Hindlimb muscle (tissue), 1 donor: ENCODE data around the gene ZWINT. TPM values are rescaled to one million over a fixed set of nuclear protein-coding genes. Genes with fewer than 3 reads are reported as not detected.

Experiments
- DNase-seq: peaks from one replicate; pipeline ENCODE4 v3.0.0-alpha.2; 2013
- polyA plus RNA-seq: library from polyadenylated mRNA; unstranded; fragments of 120-200 nt; gene quantifications from one replicate; pipeline ENCODE4 v1.2.1, GENCODE V29; 2013; ENCODE audit not compliant: insufficient read length

ZWINT gene, protein sequence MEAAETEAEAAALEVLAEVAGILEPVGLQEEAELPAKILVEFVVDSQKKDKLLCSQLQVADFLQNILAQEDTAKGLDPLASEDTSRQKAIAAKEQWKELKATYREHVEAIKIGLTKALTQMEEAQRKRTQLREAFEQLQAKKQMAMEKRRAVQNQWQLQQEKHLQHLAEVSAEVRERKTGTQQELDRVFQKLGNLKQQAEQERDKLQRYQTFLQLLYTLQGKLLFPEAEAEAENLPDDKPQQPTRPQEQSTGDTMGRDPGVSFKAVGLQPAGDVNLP
- polyA plus RNA-seq, result 16.1 TPM

DNA sequence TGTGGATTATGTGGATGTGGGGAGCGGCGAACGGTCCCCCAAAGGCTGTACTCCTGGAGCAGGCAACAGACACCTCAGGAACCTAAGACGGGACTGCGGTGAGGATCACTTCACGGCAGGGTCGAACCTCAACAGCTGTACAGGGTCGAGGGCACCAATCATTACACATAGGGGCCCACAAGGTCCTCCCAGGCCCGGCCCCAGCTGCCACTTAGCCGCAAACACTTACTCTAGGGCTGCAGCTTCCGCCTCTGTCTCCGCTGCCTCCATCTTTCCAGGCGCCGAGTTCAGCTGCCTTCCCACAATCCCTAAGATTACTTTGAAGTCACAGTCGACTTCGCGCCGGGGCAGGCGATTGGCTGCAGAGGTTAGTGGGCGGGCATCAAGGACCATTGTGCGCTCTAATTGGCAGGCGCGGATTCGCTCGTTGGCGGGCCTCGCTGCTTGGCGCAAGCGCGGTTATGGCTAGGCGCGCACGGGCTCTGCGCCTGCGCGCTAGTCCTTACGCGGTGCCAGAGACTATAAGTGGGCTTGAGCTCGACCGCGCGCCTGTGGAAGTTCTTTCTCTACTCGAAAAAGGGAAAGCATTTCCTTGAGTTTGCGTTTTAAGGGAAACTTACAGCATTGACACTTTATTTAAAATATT lies at the start of gene ZWINT:
TSS of gene ZWINT (minus strand) at position 293 of the 646 bp plus-strand sequence. CDS start at position 270, 23 bp downstream.
- peak; percentile 97 for DNase-seq

DNA sequence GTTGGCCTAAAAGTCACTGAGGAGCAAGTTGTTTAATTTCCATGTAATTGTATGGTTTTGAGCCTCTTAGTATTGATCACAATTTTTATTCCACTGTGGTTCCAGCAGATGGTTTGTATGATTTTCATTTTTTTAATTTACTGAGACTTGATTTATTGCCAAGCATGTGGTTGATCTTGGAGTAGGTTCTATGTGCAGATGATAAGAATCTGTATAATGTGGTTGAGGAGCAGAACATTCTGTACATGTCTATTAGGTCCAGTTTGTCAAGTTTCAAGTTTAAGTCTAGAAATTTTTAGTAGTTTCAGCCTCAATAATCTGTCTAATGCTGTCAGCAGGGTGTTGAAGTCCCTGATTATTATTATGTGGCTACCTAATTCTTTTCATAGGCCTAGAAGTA lies 22.7 kb upstream of the ZWINT start:
- no peak for DNase-seq

DNA sequence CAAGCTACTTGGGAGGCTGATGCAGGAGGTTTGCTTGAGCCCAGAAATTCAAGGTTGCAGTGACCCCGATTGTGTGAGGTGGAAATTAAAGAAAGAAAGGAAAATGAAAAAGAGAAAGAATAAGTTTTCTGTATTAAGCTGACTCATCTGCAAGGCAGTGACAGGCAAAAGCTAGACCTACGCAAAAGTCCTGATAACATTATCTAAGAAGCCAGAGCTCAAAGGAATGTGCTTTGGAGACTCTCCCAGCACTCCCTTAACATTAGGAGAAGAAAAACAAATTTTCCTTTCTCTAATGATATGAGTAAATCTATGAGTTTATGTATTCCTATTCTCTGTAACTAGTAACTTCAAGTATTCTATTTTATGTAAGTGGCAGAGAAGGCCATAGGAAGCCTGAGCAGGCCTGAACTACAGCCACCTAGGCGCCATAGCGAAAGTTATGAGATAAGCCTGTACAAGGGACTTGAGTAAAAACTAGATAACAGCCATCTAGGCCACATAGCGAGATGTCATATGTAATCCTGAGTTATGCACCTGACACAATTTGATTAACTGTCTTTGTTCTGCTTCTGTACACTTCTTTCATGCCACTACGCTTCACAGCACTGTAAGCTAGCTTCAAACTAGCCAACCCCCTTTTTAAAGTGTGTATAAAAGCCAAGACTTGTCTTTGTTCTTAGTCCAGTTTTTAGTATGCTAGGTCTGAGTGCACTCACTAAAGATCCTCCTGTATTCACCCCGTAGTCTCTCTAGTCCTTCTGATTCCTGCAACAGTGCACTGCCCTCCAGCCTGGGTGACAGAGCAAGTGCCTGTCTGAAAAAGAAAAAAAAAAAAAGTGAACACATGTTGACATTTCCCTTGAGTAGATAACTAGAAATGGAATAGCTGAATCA lies 9.4 kb upstream of the ZWINT start:
- no peak for DNase-seq

DNA sequence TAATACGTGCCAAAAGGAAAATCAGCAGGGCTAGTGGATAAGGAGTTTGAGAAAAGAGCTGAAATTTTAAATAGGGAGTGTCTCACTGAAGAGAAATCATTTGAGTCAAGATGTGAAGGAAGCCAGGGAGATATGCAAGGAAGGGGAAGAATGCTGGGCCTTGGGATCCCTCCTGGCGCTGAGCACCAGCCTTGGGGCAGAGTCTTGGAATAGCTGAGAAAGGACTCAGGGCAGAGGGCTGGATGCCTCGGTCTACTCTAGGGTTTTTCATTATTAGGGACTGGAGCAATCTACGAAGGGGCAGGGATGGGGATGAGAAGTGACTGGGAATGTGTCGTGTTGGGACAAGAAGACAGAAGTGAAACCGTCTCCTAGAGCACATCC lies 484 bp downstream of the ZWINT start:
- DNase-seq, result no peak

DNA sequence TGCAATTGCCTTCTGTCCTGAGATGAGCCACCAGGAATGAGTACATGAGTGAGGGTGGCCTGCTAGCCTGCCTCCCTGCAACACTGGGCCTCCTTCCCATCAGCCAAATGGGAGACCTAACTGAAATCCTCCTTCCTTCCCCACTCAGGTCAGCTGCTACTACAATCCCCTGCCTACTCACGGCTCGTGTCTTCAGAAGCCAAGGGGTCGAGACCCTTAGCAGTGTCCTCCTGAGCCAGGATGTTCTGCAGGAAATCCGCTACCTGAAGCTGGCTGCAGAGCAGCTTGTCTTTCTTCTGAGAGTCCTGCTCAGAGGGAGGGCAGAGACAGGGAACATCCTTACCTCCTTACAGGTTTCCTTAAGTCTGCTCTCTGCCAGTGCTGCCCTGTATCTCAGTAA lies 1.2 kb downstream of the ZWINT start:
- no peak for DNase-seq

DNA sequence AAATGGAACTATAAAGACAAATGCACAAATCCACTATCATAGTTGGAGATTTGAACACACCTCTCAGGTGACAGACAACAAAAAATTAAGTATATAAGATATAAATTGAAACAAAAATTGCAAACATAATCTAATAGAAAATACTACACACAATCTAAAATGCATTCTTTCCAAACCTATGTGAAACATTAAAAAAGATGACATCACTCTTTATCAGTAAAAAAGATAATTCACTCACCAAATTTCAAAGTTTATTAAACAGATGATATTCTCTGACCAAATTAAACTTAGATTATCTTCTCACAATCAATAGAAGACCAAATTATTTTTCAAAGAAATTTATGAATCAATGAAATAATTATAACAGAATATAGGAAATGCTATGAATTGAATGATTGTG lies 4.0 kb downstream of the ZWINT start:
- no peak for DNase-seq

DNA sequence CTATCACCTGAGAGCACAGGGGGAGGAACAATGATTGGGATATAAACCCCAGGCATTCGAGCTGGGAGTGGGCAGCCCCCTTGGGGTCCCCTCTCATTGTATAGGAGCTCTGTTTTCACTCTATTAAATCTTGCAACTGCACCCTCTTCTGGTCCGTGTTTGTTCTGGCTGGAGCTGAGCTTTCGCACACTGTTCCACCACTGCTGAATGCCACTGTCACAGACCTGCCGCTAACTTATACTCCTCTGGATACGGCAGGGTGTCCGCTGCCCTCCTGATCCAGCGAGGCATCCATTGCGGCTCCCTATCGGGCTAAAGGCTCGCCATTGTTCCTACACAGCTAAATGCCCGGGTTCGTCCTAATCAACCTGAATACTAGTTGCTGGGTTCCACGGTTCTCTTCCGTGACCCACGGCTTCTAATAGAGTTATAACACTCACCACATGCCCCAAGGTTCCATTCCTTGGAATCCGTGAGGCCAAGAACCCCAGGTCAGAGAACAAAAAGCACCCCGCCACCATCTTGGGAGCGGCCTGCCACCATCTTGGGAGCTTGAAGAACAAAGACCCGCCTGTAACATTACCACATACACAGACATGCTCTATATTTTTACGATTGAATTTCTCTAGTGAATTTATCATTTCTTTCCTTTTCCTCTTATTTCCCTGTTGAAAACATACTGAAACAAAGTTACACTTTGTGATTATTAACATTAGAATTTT lies 9.0 kb downstream of the ZWINT start:
- no peak for DNase-seq

DNA sequence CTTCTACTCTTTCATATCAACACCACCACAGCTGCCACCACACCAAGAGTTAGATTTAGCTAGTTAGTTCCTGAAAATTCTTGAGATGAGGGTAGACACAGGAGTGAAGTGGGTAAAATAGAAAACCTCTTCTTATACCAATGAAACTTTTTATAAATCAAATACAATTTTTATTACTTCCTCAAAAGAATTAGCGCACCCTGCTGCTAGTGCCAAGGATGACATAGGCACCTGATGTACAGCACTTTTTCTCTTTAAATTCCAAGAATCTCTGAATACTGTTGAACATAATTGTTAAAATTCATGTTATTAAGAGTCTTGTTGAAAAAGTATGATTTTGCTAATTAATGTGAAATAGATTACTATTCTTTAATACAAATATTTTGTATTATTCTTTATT lies 11.4 kb downstream of the ZWINT start:
- DNase-seq, result no peak

DNA sequence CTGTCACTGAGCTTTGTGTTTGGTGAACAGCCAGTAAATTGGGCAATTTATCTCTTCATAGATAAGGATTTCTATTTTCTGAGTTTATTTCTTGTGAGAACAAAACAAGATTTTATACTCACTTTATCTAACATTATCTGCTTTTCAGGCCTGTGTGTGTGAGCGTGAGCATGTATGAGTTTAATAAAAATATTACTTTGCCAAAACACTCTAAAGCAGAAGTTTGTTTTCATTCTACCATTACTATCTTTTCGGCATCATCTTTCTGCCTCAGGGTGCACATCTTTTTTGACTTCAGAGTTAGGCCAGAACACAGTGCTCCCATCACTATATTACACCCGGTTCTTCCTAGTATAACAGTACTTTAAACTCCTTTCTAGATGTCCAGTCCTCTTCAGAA lies 13.0 kb downstream of the ZWINT start:
- no peak for DNase-seq

DNA sequence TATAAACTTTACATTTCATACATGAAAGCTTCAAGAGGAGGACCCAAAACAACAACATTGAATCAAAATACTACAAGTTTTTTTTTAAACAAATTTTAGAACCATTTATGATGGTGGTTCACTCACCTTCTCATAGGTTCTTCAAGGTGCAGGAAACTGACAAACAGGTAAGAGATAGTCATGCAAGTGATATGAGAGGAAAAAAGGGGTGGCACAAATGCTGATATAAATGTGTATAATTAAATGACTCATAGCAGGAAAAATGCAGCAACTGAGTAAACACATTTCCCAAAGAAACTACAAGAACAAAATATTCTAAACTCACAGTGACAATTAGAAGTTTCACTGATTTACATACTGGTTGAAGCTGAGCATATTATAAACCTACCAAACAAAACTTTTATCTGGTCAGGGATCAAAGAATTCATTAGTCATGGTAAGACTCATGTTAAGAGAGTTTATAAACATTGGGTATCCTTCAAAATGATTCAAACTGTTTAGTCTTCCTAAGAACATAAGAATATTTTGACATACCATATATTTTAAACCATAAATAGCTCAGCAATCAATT lies 14.1 kb downstream of the ZWINT start:
- DNase-seq, result no peak

DNA sequence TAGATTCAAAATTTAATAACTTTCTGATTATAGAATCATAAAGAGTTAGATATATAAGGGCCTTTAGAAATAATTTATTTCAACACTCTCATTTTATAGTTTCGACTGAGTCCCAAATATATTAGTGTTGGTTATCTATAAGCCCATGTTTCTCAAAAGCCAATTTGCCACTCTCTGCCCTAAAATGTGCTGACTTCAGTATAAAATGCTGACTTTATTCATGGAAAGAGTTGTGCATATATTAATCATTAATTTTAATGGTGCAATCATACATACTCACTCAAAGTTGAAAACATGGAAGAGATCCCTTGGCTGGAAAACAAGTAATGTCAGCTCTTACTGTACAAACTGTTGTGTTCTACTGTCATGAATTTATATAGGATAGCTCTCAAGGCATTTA lies 19.4 kb downstream of the ZWINT start:
- DNase-seq, result no peak

DNA sequence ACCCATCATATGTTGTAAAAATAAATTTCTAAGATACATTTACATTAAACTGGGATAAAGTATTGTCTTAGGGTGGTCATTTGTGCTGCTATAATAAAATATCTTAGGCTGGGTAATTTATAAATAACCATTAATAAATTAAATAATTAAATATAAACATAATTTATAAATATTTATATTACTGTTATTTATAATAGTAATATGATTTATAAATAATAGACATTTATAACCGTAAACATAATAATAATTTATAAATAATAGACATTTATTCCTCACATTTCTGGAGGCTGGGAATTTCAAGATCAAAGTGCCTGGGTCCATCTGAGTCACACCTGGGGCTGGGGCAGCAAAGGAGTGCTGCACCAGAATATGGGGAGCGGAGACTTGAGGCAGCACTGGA lies 31.1 kb downstream of the ZWINT start:
- no peak for DNase-seq

DNA sequence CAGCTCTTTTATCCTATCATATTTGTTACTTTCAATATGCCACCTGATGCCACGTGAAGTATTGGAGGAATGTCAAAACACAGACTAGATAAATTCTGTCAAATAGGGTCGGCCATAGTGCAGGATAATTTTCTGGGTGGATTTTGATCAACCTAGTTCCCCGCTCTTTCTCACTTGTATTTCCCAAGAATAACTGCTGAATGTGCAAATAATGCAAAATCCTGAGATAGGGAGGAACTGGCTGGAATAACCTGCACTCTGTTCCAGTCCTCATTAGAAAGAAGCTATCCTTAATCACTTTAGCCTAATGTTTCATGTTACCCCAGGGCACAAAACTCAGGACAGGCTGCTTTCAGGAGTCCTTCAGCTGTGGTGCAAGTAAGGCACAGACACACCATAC lies 33.9 kb downstream of the ZWINT start:
- DNase-seq, result no peak

DNA sequence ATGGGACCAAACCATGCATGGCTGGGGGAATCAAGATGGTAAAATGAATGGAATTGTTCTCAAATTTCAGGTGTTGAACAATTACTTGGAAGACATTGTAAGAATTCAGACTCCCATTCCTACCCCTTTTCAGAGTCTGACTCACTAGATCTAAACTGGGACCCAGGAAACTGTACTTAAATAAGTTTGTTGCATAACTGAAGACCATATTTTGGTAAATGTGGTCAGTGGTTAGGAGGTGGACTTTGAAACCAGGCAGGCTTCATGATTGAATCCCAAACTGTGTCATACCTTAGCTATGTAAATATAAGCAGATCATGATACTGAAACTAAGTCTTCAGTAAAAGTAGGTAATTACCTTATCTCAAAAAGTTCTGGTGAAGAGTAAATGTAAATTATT lies 41.7 kb downstream of the ZWINT start:
- DNase-seq, result no peak

DNA sequence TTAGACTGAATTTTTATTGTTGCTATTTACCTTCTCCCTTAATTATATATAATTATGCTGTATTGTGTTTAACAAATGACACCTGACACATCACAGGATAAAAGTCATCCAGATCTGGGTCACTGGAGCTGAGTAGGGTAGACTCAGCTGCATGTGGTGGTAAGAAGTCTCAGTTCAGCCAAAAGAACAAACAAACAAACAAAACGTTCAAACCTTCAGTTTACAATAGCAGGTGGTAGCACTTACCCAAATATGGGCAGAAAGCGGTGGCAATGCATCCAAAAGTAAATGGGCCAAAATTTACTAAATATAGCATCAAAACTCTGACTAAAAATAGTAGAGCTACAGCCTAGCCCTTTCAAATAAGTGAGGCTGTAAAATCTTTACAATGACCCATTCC lies 42.2 kb downstream of the ZWINT start:
- DNase-seq, result no peak

DNA sequence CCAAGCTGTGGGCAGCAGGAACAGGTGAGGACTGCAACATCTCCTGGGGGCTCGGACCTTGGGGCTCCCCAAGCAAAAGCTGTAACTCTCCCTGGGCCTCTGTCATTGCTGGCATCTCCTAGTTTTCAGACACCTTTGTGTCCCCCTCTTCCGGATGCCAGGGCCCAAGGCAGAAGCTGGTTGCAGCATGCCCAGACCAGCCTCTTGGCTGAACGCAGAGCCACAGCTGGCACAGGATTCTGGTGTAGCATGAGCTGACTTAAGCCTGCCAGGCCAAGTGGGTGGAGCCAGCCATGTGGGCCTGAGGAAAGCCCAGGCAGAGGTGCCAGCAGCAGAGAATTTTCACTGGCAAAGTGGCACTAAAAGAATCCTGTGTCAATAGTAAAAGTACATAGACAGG lies 43.5 kb downstream of the ZWINT start:
- DNase-seq, result no peak

DNA sequence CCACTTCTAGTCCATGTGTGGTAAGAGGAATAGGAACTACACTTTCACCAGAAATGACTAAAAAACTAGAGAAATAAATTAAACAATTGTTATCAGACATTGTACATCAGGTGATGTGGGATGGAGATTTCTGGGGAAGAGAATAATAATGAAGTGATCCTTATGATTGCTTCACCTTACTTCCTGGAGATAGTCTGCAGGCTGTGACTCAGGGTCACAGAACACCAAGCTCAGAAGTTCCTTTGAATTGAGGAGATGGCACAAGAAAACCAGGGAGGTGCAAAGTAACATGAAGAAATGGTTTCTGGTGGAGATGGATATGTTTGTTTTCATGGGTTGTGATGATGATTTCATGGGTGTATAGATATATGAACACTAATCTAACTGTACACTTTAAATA lies 44.5 kb downstream of the ZWINT start:
- DNase-seq, result no peak
